H1 (cell line): Measurements from ENCODE around the gene RELA. TPM values are rescaled to one million over a fixed set of nuclear protein-coding genes. Genes with fewer than 3 reads are reported as not detected.

Source experiments
- CTCF ChIA-PET: fragments of 300-600 bp; sonication (Branson Sonifier 250); formaldehyde crosslinking; loops from one replicate; lab custom pipeline; 2021; ENCODE audit not compliant: partially characterized antibody; lab: Charles Lee
- POLR2A ChIA-PET: fragments of 300-600 bp; sonication (Branson Sonifier 250); formaldehyde crosslinking; loops from one replicate; lab custom pipeline; 2021; ENCODE audit warnings: inconsistent platforms; ENCODE audit not compliant: partially characterized antibody; lab: Charles Lee
- DNase-seq, 2 experiments: peaks; one replicate each; pipeline versions ENCODE4 v3.0.0 to v3.0.0-alpha.2; 2010 to 2022; ENCODE audit warnings: low spot score in 2 of 2, low read depth in 1 of 2, mixed read lengths in 1 of 2
- FAIRE-seq: peaks from 2 replicates; lab custom pipeline; 2011; peaks lifted over from hg19 to GRCh38; lab: Jason Lieb, UNC
- H2AFZ ChIP-seq: 2 replicates; pipeline ENCODE4 v1.8.1; 2012; ENCODE audit warnings: low read length, inconsistent platforms
- H2AK5ac ChIP-seq: 2 replicates; pipeline ENCODE4 v1.6.1; 2013; ENCODE audit warnings: low read depth, low read length
- H2BK120ac ChIP-seq: replicated peaks from 2 replicates; pipeline ENCODE3; 2013; ENCODE audit warnings: low read depth, low read length, inconsistent platforms
- H2BK12ac ChIP-seq: 2 replicates; pipeline ENCODE4 v1.6.1; 2013; ENCODE audit warnings: low read depth, low read length
- H2BK15ac ChIP-seq: 2 replicates; pipeline ENCODE4 v1.6.1; 2013; ENCODE audit warnings: low read length
- H2BK20ac ChIP-seq: 2 replicates; pipeline ENCODE4 v1.6.1; 2013; ENCODE audit warnings: low read length
- H2BK5ac ChIP-seq: 2 replicates; pipeline ENCODE4 v1.6.1; 2013; ENCODE audit warnings: low read depth, low read length
- H3K14ac ChIP-seq: 2 replicates; pipeline ENCODE4 v1.6.1; 2013; ENCODE audit warnings: inconsistent platforms; ENCODE audit not compliant: insufficient read length
- H3K18ac ChIP-seq: 2 replicates; pipeline ENCODE4 v1.6.1; 2013; ENCODE audit warnings: low read length; ENCODE audit errors: extremely low read depth
- H3K23ac ChIP-seq: 2 replicates; pipeline ENCODE4 v1.6.1; 2013; ENCODE audit warnings: inconsistent platforms; ENCODE audit not compliant: insufficient read length
- H3K23me2 ChIP-seq: 2 replicates; pipeline ENCODE4 v1.6.1; 2013; ENCODE audit warnings: low read depth, low read length
- H3K27ac ChIP-seq: 2 replicates; pipeline ENCODE4 v1.6.1; 2011; ENCODE audit warnings: low read depth, low read length, inconsistent platforms
- H3K27me3 ChIP-seq, 4 experiments: replicated peaks in 1 of 4; 1 replicate in 1 of 4; 2 replicates in 3 of 4; pipeline versions ENCODE4 v1.6.1 to v1.8.1; 2011 to 2013; ENCODE audit warnings: low read length in 3 of 4, mild to moderate bottlenecking in 3 of 4, inconsistent platforms in 2 of 4, mixed read lengths in 2 of 4, moderate library complexity in 1 of 4; ENCODE audit not compliant: control insufficient read depth in 3 of 4, insufficient read depth in 3 of 4; ENCODE audit errors: extremely low read depth in 1 of 4
- H3K36me3 ChIP-seq, 4 experiments: 2 replicates each; pipeline versions ENCODE4 v1.6.1 to v1.8.1; 2011 to 2013; ENCODE audit warnings: mild to moderate bottlenecking in 4 of 4, low read length in 3 of 4, moderate library complexity in 2 of 4, control low read depth in 1 of 4, inconsistent platforms in 1 of 4; ENCODE audit not compliant: insufficient read depth in 4 of 4, control insufficient read depth in 2 of 4
- H3K4ac ChIP-seq: replicated peaks from 2 replicates; pipeline ENCODE3; 2013; ENCODE audit warnings: low read length, low read depth, mixed read lengths, inconsistent platforms; ENCODE audit not compliant: insufficient read length
- H3K4me1 ChIP-seq, 4 experiments: replicated peaks in 1 of 4; 1 replicate in 1 of 4; 2 replicates in 3 of 4; pipeline versions ENCODE4 v1.6.1 to v1.8.1; 2011 to 2013; ENCODE audit warnings: low read length in 3 of 4, inconsistent platforms in 2 of 4, mixed read lengths in 1 of 4; ENCODE audit not compliant: insufficient read depth in 4 of 4, control insufficient read depth in 3 of 4
- H3K4me2 ChIP-seq, 2 experiments: 2 replicates each; pipeline versions ENCODE4 v1.6.1 to v1.8.1; 2011 to 2013; ENCODE audit warnings: low read depth in 2 of 2, low read length in 2 of 2, control low read depth in 1 of 2, inconsistent platforms in 1 of 2, mild to moderate bottlenecking in 1 of 2; ENCODE audit not compliant: insufficient read depth in 1 of 2
- H3K4me3 ChIP-seq, 4 experiments: fragments of 200-600, 300-600 bp in 1 of 4; sonication (generic), shearing (Covaris generic), sonication (Bioruptor Twin) in 1 of 4; 2 replicates each; pipeline versions ENCODE4 v1.5.1 to v1.8.1; 2011 to 2016; ENCODE audit warnings: low read length in 4 of 4, low read depth in 3 of 4, control low read depth in 2 of 4, inconsistent platforms in 2 of 4, mild to moderate bottlenecking in 2 of 4, mixed read lengths in 1 of 4, moderate library complexity in 1 of 4; ENCODE audit not compliant: insufficient read depth in 2 of 4; ENCODE audit errors: extremely low read depth in 1 of 4
- H3K56ac ChIP-seq: replicated peaks from 2 replicates; pipeline ENCODE3; 2013; ENCODE audit warnings: low read depth, mild to moderate bottlenecking, mixed read lengths, low read length, inconsistent platforms; ENCODE audit not compliant: insufficient read length
- H3K79me1 ChIP-seq: 2 replicates; pipeline ENCODE4 v1.6.1; 2013; ENCODE audit warnings: low read depth, low read length, control low read depth
- H3K79me2 ChIP-seq, 2 experiments: 2 replicates each; pipeline versions ENCODE4 v1.6.1 to v1.8.1; 2012 to 2013; ENCODE audit warnings: low read length in 2 of 2, mild to moderate bottlenecking in 2 of 2, inconsistent platforms in 1 of 2; ENCODE audit not compliant: insufficient read depth in 2 of 2, control insufficient read depth in 1 of 2
- H3K9ac ChIP-seq, 4 experiments: replicated peaks in 1 of 4; 1 replicate in 1 of 4; 2 replicates in 3 of 4; pipeline versions ENCODE4 v1.6.1 to v1.8.1; 2011 to 2013; ENCODE audit warnings: low read depth in 3 of 4, low read length in 3 of 4, control low read depth in 2 of 4, mild to moderate bottlenecking in 2 of 4, moderate library complexity in 2 of 4, inconsistent platforms in 1 of 4; ENCODE audit errors: extremely low read depth in 1 of 4
- H3K9me3 ChIP-seq, 2 experiments: 2 replicates each; pipeline versions ENCODE4 v1.6.1 to v1.8.1; 2012 to 2013; ENCODE audit warnings: mild to moderate bottlenecking in 2 of 2, moderate library complexity in 2 of 2, control low read depth in 1 of 2, inconsistent platforms in 1 of 2, low read depth in 1 of 2, low read length in 1 of 2, mixed read lengths in 1 of 2; ENCODE audit not compliant: insufficient read depth in 2 of 2
- H4K20me1 ChIP-seq, 2 experiments: replicated peaks in 1 of 2; 2 replicates each; pipeline versions ENCODE3 to v1.8.1; 2011 to 2013; ENCODE audit warnings: inconsistent platforms in 2 of 2, low read length in 2 of 2, mild to moderate bottlenecking in 1 of 2; ENCODE audit not compliant: insufficient read depth in 2 of 2, control insufficient read depth in 1 of 2
- H4K5ac ChIP-seq: 2 replicates; pipeline ENCODE4 v1.6.1; 2013; ENCODE audit warnings: low read length, low read depth, mixed read lengths, inconsistent platforms; ENCODE audit not compliant: insufficient read length
- H4K8ac ChIP-seq: 2 replicates; pipeline ENCODE4 v1.8.0; 2013; ENCODE audit warnings: mild to moderate bottlenecking, moderate library complexity, low read length, inconsistent platforms; ENCODE audit not compliant: insufficient read depth; ENCODE audit errors: extremely low read depth
- H4K91ac ChIP-seq: replicated peaks from 2 replicates; pipeline ENCODE3; 2013; ENCODE audit warnings: low read length, mixed read lengths, inconsistent platforms; ENCODE audit not compliant: insufficient read length
- ASH2L ChIP-seq: fragments of 200-600, 300-600 bp; sonication (generic); IDR thresholded peaks from one replicate; pipeline ENCODE4 v1.7.1; 2017; ENCODE audit warnings: low read length
- BCL11A ChIP-seq, 2 experiments: IDR thresholded peaks; one replicate each; pipeline ENCODE4 v1.6.1; 2011; ENCODE audit warnings: low read depth in 2 of 2, low read length in 2 of 2, mild to moderate bottlenecking in 2 of 2
- CHD1 ChIP-seq: IDR thresholded peaks from 2 replicates; pipeline ENCODE4 v1.6.1; 2012; ENCODE audit warnings: low read depth, low read length, improper control_type of control experiment
- FOSL1 ChIP-seq: IDR thresholded peaks from 2 replicates; pipeline ENCODE4 v1.6.1; 2011; ENCODE audit warnings: mild to moderate bottlenecking, low read depth, low read length, moderate library complexity; ENCODE audit not compliant: insufficient read depth
- KDM1A ChIP-seq: fragments of 200-600, 300-600 bp; sonication (generic); IDR thresholded peaks from 2 replicates; pipeline ENCODE4 v1.7.1; 2016; ENCODE audit warnings: mild to moderate bottlenecking, low read length, borderline replicate concordance
- KDM5A ChIP-seq: fragments of 200-600 bp; IDR thresholded peaks from 2 replicates; pipeline ENCODE4 v1.7.1; 2012; ENCODE audit warnings: mild to moderate bottlenecking, low read length, inconsistent platforms, mixed read lengths
- SIRT6 ChIP-seq: IDR thresholded peaks from one replicate; pipeline ENCODE4 v1.7.1; 2012; ENCODE audit warnings: low read length, inconsistent platforms
- SUZ12 ChIP-seq: fragments of 200-600 bp; sonication (generic); IDR thresholded peaks from 2 replicates; pipeline ENCODE4 v1.6.1; 2012; ENCODE audit warnings: mild to moderate bottlenecking, inconsistent platforms, low read length, moderate library complexity, mixed read lengths
- TAF1 ChIP-seq: IDR thresholded peaks from 2 replicates; pipeline ENCODE4 v1.6.1; 2011; ENCODE audit warnings: mild to moderate bottlenecking, low read depth, low read length
- TBP ChIP-seq: IDR thresholded peaks from 2 replicates; pipeline ENCODE4 v1.6.1; 2011; ENCODE audit warnings: low read depth, low read length, improper control_type of control experiment
- TCF12 ChIP-seq: IDR thresholded peaks from 2 replicates; pipeline ENCODE4 v1.6.1; 2011; ENCODE audit warnings: low read depth, mild to moderate bottlenecking, low read length
- USF2 ChIP-seq: IDR thresholded peaks from 2 replicates; pipeline ENCODE4 v1.6.1; 2011; ENCODE audit warnings: low read length, improper control_type of control experiment
- WGBS, 2 experiments: shearing (Covaris generic) in 1 of 2; methylation state at CpG; one replicate each; pipeline versions ENCODE4 v1.1.6 to v1.1.7; 2013 to 2015; ENCODE audit warnings: low lambda C conversion rate in 2 of 2, mixed read lengths in 2 of 2, inconsistent platforms in 1 of 2, low coverage in 1 of 2, missing lambda C conversion rate in 1 of 2; ENCODE audit not compliant: insufficient replicate concordance in 2 of 2, insufficient coverage in 1 of 2, insufficient read length in 1 of 2; ENCODE audit errors: extremely low coverage in 1 of 2, missing lambda C conversion rate in 1 of 2; 5-methylcytosine and 5-hydroxymethylcytosine counted together
- polyA plus RNA-seq, 7 experiments: library from polyadenylated mRNA; depleted of rRNA in 3 of 7; stranded (reverse) in 5 of 7; unstranded in 2 of 7; fragments of >200 nt in 5 of 7; fragments of 200-250 nt in 2 of 7; gene quantifications; 1 replicate in 5 of 7; 2 replicates in 1 of 7; 4 replicates in 1 of 7; pipeline versions ENCODE4 v1.2.1 to v1.2.3, GENCODE V29; 2011 to 2013; ENCODE audit warnings: missing spikeins in 2 of 7, mixed read lengths in 2 of 7
- total RNA-seq: library from RNA; stranded (reverse); fragmentation: NEBNext Ultra II Directional; extraction: Animal tissue kit (Norgen Biotek cat#: 25700); gene quantifications from 2 replicates; pipeline ENCODE4 v1.2.1, GENCODE V29; 2021
- TF ChIP-seq, protein P1 (sequence below): IDR thresholded peaks from 2 replicates; pipeline ENCODE4 v1.6.1; 2012; ENCODE audit warnings: inconsistent platforms

Gene RELA
- total and polyA plus RNA-seq, 2 of the 8 experiments (the other 6 are each of a cell fraction or from before 2014, with no cell fraction given): 21.9 to 27.5 TPM

- no peak overlapping the region for H3K4me3 ChIP-seq
- no peak overlapping the region for H2AK5ac ChIP-seq
- H3K36me3 ChIP-seq: peaks cover 7 to 20% (median 10%) of the 10 kb centered on the region in 4 experiments; a peak in 7 of 8 replicates
- ChIA-PET CTCF (interaction anchor here (0.9 to 3.7 kb wide), 5 partner anchors 9 to 199 kb away, joined by 3 to 16 read pairs (median 4); partner anchors contain the start of genes RELA and SIPA1), POLR2A (interaction anchor here (1.0 to 5.3 kb wide), 5 partner anchors 9 to 182 kb away, joined by 3 to 56 read pairs (median 39); partner anchors contain the start of genes RELA, SIPA1 and SNX32)
- H4K5ac ChIP-seq: no peak overlapping the region
- no peaks in the 10 kb centered on the region for H3K9me3 ChIP-seq
- H3K56ac ChIP-seq: no peak overlapping the region
- peaks cover 2 to 11% of the 10 kb centered on the region in 2 experiments for H4K20me1 ChIP-seq
- no peak overlapping the region for H2BK12ac ChIP-seq
- H4K8ac ChIP-seq: no peak overlapping the region
- peaks cover 8% of the 10 kb centered on the region; the same call in 1 of the 2 replicates for H3K23me2 ChIP-seq
- H3K9ac ChIP-seq: no peak overlapping the region
- H2BK15ac ChIP-seq: no peak overlapping the region
- H3K18ac ChIP-seq: no peak overlapping the region
- H3K79me1 ChIP-seq: peaks cover 2% of the 10 kb centered on the region; the same call in 1 of the 2 replicates
- H3K27me3 ChIP-seq: peaks cover 0 to 5% (median 2%) of the 10 kb centered on the region in 4 experiments; a peak in 1 of 7 replicates
- no peak overlapping the region for H3K14ac ChIP-seq
- H3K79me2 ChIP-seq: no peaks in the 10 kb centered on the region
- no peak for DNase-seq
- H2BK20ac ChIP-seq: no peak overlapping the region
- H3K4me1 ChIP-seq: peaks cover 0 to 12% (median 8%) of the 10 kb centered on the region in 4 experiments; a peak in 6 of 7 replicates
- H3K23ac ChIP-seq: no peak overlapping the region
- H4K91ac ChIP-seq: no peak overlapping the region
- WGBS, 2 experiments: 100% methylated on average over 3 of the region's 3 CpGs; no CpG with 5 or more reads in 1 of the 2 experiments
- no peak overlapping the region; a peak in 1 of 4 replicates for H3K4me2 ChIP-seq
- no peak overlapping the region for H3K4ac ChIP-seq
- no peak overlapping the region for H2AFZ ChIP-seq
- H3K27ac ChIP-seq: no peak overlapping the region
- no peak overlapping the region for H2BK120ac ChIP-seq
- no peak for FAIRE-seq
- H2BK5ac ChIP-seq: no peak overlapping the region
- TF ChIP-seq CHD1 (no peak), TBP (no peak), USF2 (no peak), ASH2L (no peak), KDM1A (no peak), FOSL1 (no peak), BCL11A (IDR thresholded peaks at IDR 0.05; ENCODE audit: low read depth in 2 of 2, low read length in 2 of 2) (no peak), KDM5A (no peak), SUZ12 (no peak), TCF12 (no peak), TAF1 (no peak), SIRT6 (no peak)
- TF ChIP-seq, protein P1, sequence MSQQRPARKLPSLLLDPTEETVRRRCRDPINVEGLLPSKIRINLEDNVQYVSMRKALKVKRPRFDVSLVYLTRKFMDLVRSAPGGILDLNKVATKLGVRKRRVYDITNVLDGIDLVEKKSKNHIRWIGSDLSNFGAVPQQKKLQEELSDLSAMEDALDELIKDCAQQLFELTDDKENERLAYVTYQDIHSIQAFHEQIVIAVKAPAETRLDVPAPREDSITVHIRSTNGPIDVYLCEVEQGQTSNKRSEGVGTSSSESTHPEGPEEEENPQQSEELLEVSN: no peak
These were observed 11.5 kb downstream of the RELA start for GRCh38 chr11:65651339-65651588.
